Large intestine (tissue), 12 donors: ENCODE results near the gene AMOTL2. TPM values are rescaled to one million over a fixed set of nuclear protein-coding genes. Genes with fewer than 3 reads are reported as not detected.

Experiments
- DNase-seq, 2 donors: peaks; one replicate each; pipeline versions ENCODE4 v3.0.0 to v3.0.0-alpha.2; 2013
- H3K27ac ChIP-seq: one replicate; pipeline ENCODE4 v1.5.1; 2013; ENCODE audit warnings: low read length
- H3K27me3 ChIP-seq: 2 replicates; pipeline ENCODE4 v1.6.1; 2013; ENCODE audit warnings: low read length; ENCODE audit not compliant: control insufficient read depth, insufficient read depth
- H3K36me3 ChIP-seq: 2 replicates; pipeline ENCODE4 v1.6.1; 2013; ENCODE audit warnings: low read length; ENCODE audit not compliant: control insufficient read depth, insufficient read depth
- H3K4me1 ChIP-seq: one replicate; pipeline ENCODE4 v1.6.1; 2013; ENCODE audit warnings: low read length; ENCODE audit not compliant: control insufficient read depth, insufficient read depth
- H3K4me3 ChIP-seq: one replicate; pipeline ENCODE4 v1.5.1; 2013; ENCODE audit warnings: low read length
- H3K9me3 ChIP-seq: one replicate; pipeline ENCODE4 v1.6.1; 2013; ENCODE audit warnings: mild to moderate bottlenecking, low read depth, low read length, moderate library complexity; ENCODE audit not compliant: control insufficient read depth
- WGBS: methylation state at CpG from one replicate; pipeline ENCODE4 v1.1.5; 2013; ENCODE audit warnings: low lambda C conversion rate; ENCODE audit not compliant: insufficient coverage; 5-methylcytosine and 5-hydroxymethylcytosine counted together
- long read RNA-seq, 11 donors: transcript quantifications; one replicate each; lab custom pipeline, GENCODE V29; 2026
- polyA plus RNA-seq: library from polyadenylated mRNA; unstranded; fragments of 120-200 nt; gene quantifications from one replicate; pipeline ENCODE4 v1.2.1, GENCODE V29; 2013

Gene AMOTL2
- 36.0 TPM for polyA plus RNA-seq
- long read RNA-seq, donor 1, full-length matches to known transcripts: 2 of 2 reads
- long read RNA-seq, donor 1, partial matches to known transcripts: 0 of 2 reads
- long read RNA-seq, donor 1, other reads (novel, unspliced or antisense): 0 of 2 reads
- long read RNA-seq, donor 2, full-length matches to known transcripts: 5 of 11 reads
- long read RNA-seq, donor 2, partial matches to known transcripts: 6 of 11 reads
- long read RNA-seq, donor 2, other reads (novel, unspliced or antisense): 0 of 11 reads
- long read RNA-seq, donor 3: 0 reads
- long read RNA-seq, donor 4: 0 reads
- long read RNA-seq, donor 5, full-length matches to known transcripts: 3 of 8 reads
- long read RNA-seq, donor 5, partial matches to known transcripts: 5 of 8 reads
- long read RNA-seq, donor 5, other reads (novel, unspliced or antisense): 0 of 8 reads
- long read RNA-seq, donor 6, full-length matches to known transcripts: 3 of 31 reads
- long read RNA-seq, donor 6, partial matches to known transcripts: 28 of 31 reads
- long read RNA-seq, donor 6, other reads (novel, unspliced or antisense): 0 of 31 reads
- long read RNA-seq, donor 7: 0 reads
- long read RNA-seq, donor 8, full-length matches to known transcripts: 7 of 7 reads
- long read RNA-seq, donor 8, partial matches to known transcripts: 0 of 7 reads
- long read RNA-seq, donor 8, other reads (novel, unspliced or antisense): 0 of 7 reads
- long read RNA-seq, donor 9, full-length matches to known transcripts: 7 of 7 reads
- long read RNA-seq, donor 9, partial matches to known transcripts: 0 of 7 reads
- long read RNA-seq, donor 9, other reads (novel, unspliced or antisense): 0 of 7 reads
- long read RNA-seq, donor 10, full-length matches to known transcripts: 5 of 13 reads
- long read RNA-seq, donor 10, partial matches to known transcripts: 8 of 13 reads
- long read RNA-seq, donor 10, other reads (novel, unspliced or antisense): 0 of 13 reads
- long read RNA-seq, donor 11, full-length matches to known transcripts: 5 of 5 reads
- long read RNA-seq, donor 11, partial matches to known transcripts: 0 of 5 reads
- long read RNA-seq, donor 11, other reads (novel, unspliced or antisense): 0 of 5 reads

DNA sequence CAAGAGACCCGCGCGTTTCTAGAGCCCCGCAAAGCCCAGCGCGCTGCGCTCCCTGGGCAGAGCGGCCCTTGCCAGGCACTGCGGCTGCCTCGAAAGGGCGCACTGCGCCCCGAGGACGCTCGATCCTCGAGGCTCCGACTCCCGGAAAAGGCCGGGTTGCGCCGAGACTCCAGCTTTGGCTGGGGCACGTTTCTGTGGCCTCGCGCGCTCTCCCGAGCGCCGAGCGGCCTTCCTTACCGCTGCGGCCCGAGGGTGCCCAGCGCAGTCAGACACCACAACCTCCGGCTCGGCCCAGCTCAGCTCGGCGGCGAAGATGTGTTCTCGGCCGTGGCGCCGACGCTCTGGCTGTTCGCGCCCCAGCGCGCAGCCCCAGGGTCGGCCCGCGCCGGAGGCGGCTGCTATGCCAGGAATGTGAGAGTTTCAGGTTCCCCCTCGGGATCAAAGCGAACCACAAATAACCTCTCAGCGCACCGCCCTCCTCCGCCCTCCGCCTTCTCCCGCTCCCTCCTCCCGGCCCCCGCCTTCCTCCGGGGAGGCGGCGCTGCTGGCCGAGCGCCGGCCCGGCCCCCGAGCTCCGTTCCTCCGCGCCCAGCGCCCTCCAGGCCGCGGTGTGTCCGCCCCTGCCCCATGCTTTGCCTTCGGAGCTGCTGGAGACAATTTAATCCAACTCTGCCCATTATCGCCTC is at the start of gene AMOTL2:
AMOTL2 (minus strand) TSS at position 343 of the 686 bp plus-strand sequence. CDS start 3,014 bp downstream, outside the sequence.
- no CpG with 5 or more reads among the region's 78 CpGs for WGBS
- DNase-seq: peak; percentile 92 to 96
- peaks cover 56% of the 10 kb centered on the region for H3K4me1 ChIP-seq

GRCh38 chr3:134423153-134423552 is 48.9 kb upstream of the AMOTL2 start:
- no peak overlapping the region for H3K27ac ChIP-seq
- no peak for DNase-seq
- H3K4me3 ChIP-seq: no peak overlapping the region
- no CpG with 5 or more reads among the region's 2 CpGs for whole genome bisulfite sequencing
- no peaks in the 10 kb centered on the region for H3K9me3 ChIP-seq
- H3K4me1 ChIP-seq: no peaks in the 10 kb centered on the region
- no peaks in the 10 kb centered on the region for H3K36me3 ChIP-seq
- H3K27me3 ChIP-seq: no peaks in the 10 kb centered on the region

More for the DNA sequence above, at the start of gene AMOTL2:
- no peaks in the 10 kb centered on the region for H3K27me3 ChIP-seq
- H3K27ac ChIP-seq: peak within 1 kb of the TSS; percentile 100
- peak within 1 kb of the TSS; percentile 97 for H3K4me3 ChIP-seq
- peaks cover 10% of the 10 kb centered on the region for H3K9me3 ChIP-seq
- H3K36me3 ChIP-seq: peaks cover 29% of the 10 kb centered on the region

- WGBS: no CpG with 5 or more reads among the region's 5 CpGs
- no peak overlapping the region for H3K27ac ChIP-seq
- H3K27me3 ChIP-seq: no peaks in the 10 kb centered on the region
- H3K4me3 ChIP-seq: no peak overlapping the region
- DNase-seq: no peak
- H3K9me3 ChIP-seq: no peaks in the 10 kb centered on the region
- H3K36me3 ChIP-seq: no peaks in the 10 kb centered on the region
- no peaks in the 10 kb centered on the region for H3K4me1 ChIP-seq
These were observed 45.7 kb upstream of the AMOTL2 start for GRCh38 chr3:134419960-134420321.

DNA sequence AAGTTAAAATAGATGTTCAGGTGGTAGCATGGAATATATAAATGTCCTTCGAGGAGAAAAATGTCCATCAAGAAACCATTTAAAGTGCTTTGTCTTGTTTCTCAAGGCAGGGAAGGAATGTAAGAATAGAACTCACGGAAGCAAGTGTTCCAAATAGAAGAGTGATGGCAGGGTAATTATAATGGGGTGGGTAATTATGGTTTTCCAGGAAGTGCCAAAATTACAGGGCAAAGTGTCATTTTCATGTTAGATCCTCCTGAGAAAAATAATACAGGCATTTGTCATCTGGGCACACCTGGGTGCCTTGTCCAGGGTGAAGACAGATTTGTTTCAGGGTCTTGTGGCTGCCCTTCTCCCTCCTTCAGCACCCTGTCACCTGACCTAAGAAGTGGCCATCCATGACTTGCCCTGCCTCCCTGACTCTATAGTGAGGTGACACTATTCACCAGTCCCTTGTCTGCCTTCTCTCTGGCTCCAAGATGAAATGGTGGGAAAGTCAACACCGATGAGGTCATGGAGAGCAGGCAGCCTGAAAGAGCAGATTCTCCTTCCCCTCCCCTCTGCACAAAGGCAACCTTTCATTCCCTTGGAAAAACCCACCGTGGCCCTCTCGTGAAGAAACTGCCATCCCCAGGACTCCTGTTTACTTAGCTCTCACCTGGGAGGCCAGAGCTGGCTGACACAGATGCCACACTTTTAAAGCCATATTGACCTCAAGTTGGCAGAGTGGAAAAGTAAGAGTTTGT is 45.1 kb upstream of the AMOTL2 start:
- no peaks in the 10 kb centered on the region for H3K4me1 ChIP-seq
- peak; percentile 13 to 33 for DNase-seq
- 80% methylated on average over 2 of the region's 5 CpGs for WGBS
- no peak overlapping the region for H3K27ac ChIP-seq
- H3K9me3 ChIP-seq: no peaks in the 10 kb centered on the region
- peaks cover 3% of the 10 kb centered on the region for H3K27me3 ChIP-seq
- H3K4me3 ChIP-seq: no peak overlapping the region
- H3K36me3 ChIP-seq: no peaks in the 10 kb centered on the region

GRCh38 chr3:134409041-134409440 is 34.8 kb upstream of the AMOTL2 start:
- WGBS: 40% methylated on average over 1 of the region's 1 CpG
- H3K4me1 ChIP-seq: peaks cover 12% of the 10 kb centered on the region

GRCh38 chr3:134407239-134407625 is 33.0 kb upstream of the AMOTL2 start:
- DNase-seq: no peak
- Histone ChIP-seq H3K4me3 (no peak overlapping the region), H3K27me3 (peaks cover 46% of the 10 kb centered on the region), H3K4me1 (peaks cover 12% of the 10 kb centered on the region), H3K36me3 (no peaks in the 10 kb centered on the region), H3K9me3 (peaks cover 7% of the 10 kb centered on the region), H3K27ac (no peak overlapping the region)
- WGBS: no CpG with 5 or more reads among the region's 6 CpGs

More at GRCh38 chr3:134409041-134409440, 34.8 kb upstream of the AMOTL2 start:
- no peaks in the 10 kb centered on the region for H3K9me3 ChIP-seq
- H3K4me3 ChIP-seq: no peak overlapping the region
- peaks cover 41% of the 10 kb centered on the region for H3K27me3 ChIP-seq
- no peak for DNase-seq
- no peak overlapping the region for H3K27ac ChIP-seq
- no peaks in the 10 kb centered on the region for H3K36me3 ChIP-seq

- H3K27ac ChIP-seq: no peak overlapping the region
- no CpG with 5 or more reads among the region's 64 CpGs for WGBS
These were observed 32.3 kb upstream of the AMOTL2 start for GRCh38 chr3:134406331-134407238.

GRCh38 chr3:134404366-134404885 is 30.2 kb upstream of the AMOTL2 start:
- Histone ChIP-seq H3K9me3 (peaks cover 9% of the 10 kb centered on the region), H3K27me3 (peaks cover 49% of the 10 kb centered on the region), H3K36me3 (no peaks in the 10 kb centered on the region), H3K4me3 (no peak overlapping the region), H3K27ac (no peak overlapping the region), H3K4me1 (peaks cover 12% of the 10 kb centered on the region)
- 86% methylated on average over 1 of the region's 4 CpGs for WGBS
- no peak for DNase-seq

More at GRCh38 chr3:134406331-134407238, 32.3 kb upstream of the AMOTL2 start:
- Histone ChIP-seq H3K27me3 (peaks cover 49% of the 10 kb centered on the region), H3K4me1 (peaks cover 12% of the 10 kb centered on the region), H3K4me3 (peak overlapping the region; percentile 25), H3K9me3 (peaks cover 9% of the 10 kb centered on the region), H3K36me3 (no peaks in the 10 kb centered on the region)
- peak; percentile 33 to 62 for DNase-seq
